H9 (cell line): ENCODE measurements around the gene CYP2A7. TPM values are rescaled to one million over a fixed set of nuclear protein-coding genes. Genes with fewer than 3 reads are reported as not detected.

ENCODE experiments used
- DNase-seq: peaks from one replicate; pipeline ENCODE4 v3.0.0-alpha.2; 2017
- H2AFZ ChIP-seq: one replicate; pipeline ENCODE4 v1.6.1; 2013; ENCODE audit warnings: mild to moderate bottlenecking, low read length, control low read depth, moderate library complexity
- H2AK5ac ChIP-seq: 2 replicates; pipeline ENCODE4 v1.6.1; 2013; ENCODE audit warnings: low read length, control low read depth, mixed read lengths; ENCODE audit not compliant: insufficient read length
- H2BK120ac ChIP-seq: one replicate; pipeline ENCODE4 v1.6.1; 2013; ENCODE audit warnings: low read depth, mild to moderate bottlenecking, low read length, control low read depth, inconsistent platforms; ENCODE audit not compliant: poor library complexity, severe bottlenecking
- H2BK12ac ChIP-seq: 2 replicates; pipeline ENCODE4 v1.6.1; 2013; ENCODE audit warnings: low read length, control low read depth, mixed read lengths, low read depth; ENCODE audit not compliant: insufficient read length
- H2BK15ac ChIP-seq: 2 replicates; pipeline ENCODE4 v1.6.1; 2013; ENCODE audit warnings: low read depth, low read length, control low read depth
- H2BK20ac ChIP-seq: one replicate; pipeline ENCODE4 v1.6.1; 2013; ENCODE audit warnings: low read depth, mild to moderate bottlenecking, low read length, control low read depth, inconsistent platforms; ENCODE audit not compliant: poor library complexity, severe bottlenecking
- H2BK5ac ChIP-seq: 2 replicates; pipeline ENCODE4 v1.6.1; 2013; ENCODE audit warnings: low read length, control low read depth, mixed read lengths; ENCODE audit not compliant: insufficient read length
- H3K14ac ChIP-seq: 2 replicates; pipeline ENCODE4 v1.6.1; 2013; ENCODE audit warnings: low read length, control low read depth; ENCODE audit not compliant: insufficient read depth
- H3K18ac ChIP-seq: 2 replicates; pipeline ENCODE4 v1.6.1; 2013; ENCODE audit warnings: low read depth, mild to moderate bottlenecking, mixed read lengths, low read length, control low read depth; ENCODE audit not compliant: insufficient read length
- H3K23ac ChIP-seq: 2 replicates; pipeline ENCODE4 v1.6.1; 2013; ENCODE audit warnings: low read length, control low read depth, mixed read lengths, low read depth; ENCODE audit not compliant: insufficient read length
- H3K23me2 ChIP-seq: 2 replicates; pipeline ENCODE4 v1.6.1; 2013; ENCODE audit warnings: low read depth, mild to moderate bottlenecking, mixed read lengths, low read length, control low read depth; ENCODE audit not compliant: insufficient read length, poor library complexity, severe bottlenecking
- H3K27ac ChIP-seq: 2 replicates; pipeline ENCODE4 v1.5.1; 2013; ENCODE audit warnings: low read length, control low read depth, mixed read lengths, low read depth; ENCODE audit not compliant: insufficient read length
- H3K27me3 ChIP-seq: 2 replicates; pipeline ENCODE4 v1.6.1; 2013; ENCODE audit warnings: low read length, control low read depth, inconsistent platforms; ENCODE audit not compliant: insufficient read depth
- H3K4ac ChIP-seq: 2 replicates; pipeline ENCODE4 v1.6.1; 2013; ENCODE audit warnings: low read depth, mild to moderate bottlenecking, control low read depth, inconsistent platforms, low read length, moderate library complexity
- H3K4me1 ChIP-seq: 2 replicates; pipeline ENCODE4 v1.6.1; 2013; ENCODE audit warnings: low read length, control low read depth, inconsistent platforms; ENCODE audit not compliant: insufficient read depth
- H3K4me2 ChIP-seq: 2 replicates; pipeline ENCODE4 v1.6.1; 2013; ENCODE audit warnings: low read length, control low read depth, mixed read lengths; ENCODE audit not compliant: insufficient read length, insufficient read depth
- H3K56ac ChIP-seq: 2 replicates; pipeline ENCODE4 v1.6.1; 2013; ENCODE audit warnings: low read depth, mild to moderate bottlenecking, mixed read lengths, low read length, control low read depth; ENCODE audit not compliant: insufficient read length
- H3K79me1 ChIP-seq: 2 replicates; pipeline ENCODE4 v1.6.1; 2013; ENCODE audit warnings: low read depth, mild to moderate bottlenecking, moderate library complexity, low read length, control low read depth, inconsistent platforms; ENCODE audit not compliant: insufficient read depth, poor library complexity, severe bottlenecking
- H3K79me2 ChIP-seq: 2 replicates; pipeline ENCODE4 v1.6.1; 2013; ENCODE audit warnings: low read length, control low read depth, inconsistent platforms; ENCODE audit not compliant: insufficient read depth
- H3K9ac ChIP-seq: 2 replicates; pipeline ENCODE4 v1.6.1; 2013; ENCODE audit warnings: low read length, control low read depth, mixed read lengths; ENCODE audit not compliant: insufficient read length; ENCODE audit errors: extremely low read depth
- H3K9me3 ChIP-seq: one replicate; pipeline ENCODE4 v1.6.1; 2013; ENCODE audit warnings: low read depth, low read length, inconsistent platforms; ENCODE audit not compliant: control insufficient read depth
- H3T11ph ChIP-seq: one replicate; pipeline ENCODE4 v1.6.1; 2013; ENCODE audit warnings: mild to moderate bottlenecking, low read length, control low read depth, inconsistent platforms
- H4K20me1 ChIP-seq: one replicate; pipeline ENCODE4 v1.6.1; 2013; ENCODE audit not compliant: control insufficient read depth, insufficient read length, insufficient read depth
- H4K5ac ChIP-seq: 2 replicates; pipeline ENCODE4 v1.6.1; 2013; ENCODE audit warnings: low read depth, mild to moderate bottlenecking, mixed read lengths, low read length, control low read depth; ENCODE audit not compliant: insufficient read length
- H4K8ac ChIP-seq: replicated peaks from 2 replicates; pipeline ENCODE4 v1.6.1; 2013; ENCODE audit warnings: low read length, control low read depth, mixed read lengths, low read depth; ENCODE audit not compliant: insufficient read length
- H4K91ac ChIP-seq: 2 replicates; pipeline ENCODE4 v1.6.1; 2013; ENCODE audit warnings: low read depth, mild to moderate bottlenecking, moderate library complexity, mixed read lengths, low read length, control low read depth; ENCODE audit not compliant: insufficient read length
- H3K27ac Mint-ChIP-seq, 3 experiments: 2 replicates in 2 of 3; 3 replicates in 1 of 3; pipeline ENCODE4 v1.8.0; 2020 to 2021; ENCODE audit warnings: mixed read lengths in 3 of 3, mild to moderate bottlenecking in 1 of 3, moderate library complexity in 1 of 3
- H3K27me3 Mint-ChIP-seq: 2 replicates; pipeline ENCODE4 v1.8.0; 2021; ENCODE audit warnings: low read depth, mild to moderate bottlenecking, moderate library complexity, mixed read lengths
- H3K36me3 Mint-ChIP-seq, 3 experiments: 2 replicates in 2 of 3; 3 replicates in 1 of 3; pipeline ENCODE4 v1.8.0; 2020 to 2021; ENCODE audit warnings: low read depth in 3 of 3, mixed read lengths in 3 of 3; ENCODE audit not compliant: insufficient read depth in 1 of 3
- H3K4me1 Mint-ChIP-seq, 2 experiments: 2 replicates each; pipeline ENCODE4 v1.8.0; 2020; ENCODE audit warnings: mixed read lengths in 2 of 2
- H3K4me3 Mint-ChIP-seq, 2 experiments: 2 replicates in 1 of 2; 3 replicates in 1 of 2; pipeline ENCODE4 v1.8.0; 2020 to 2021; ENCODE audit warnings: mild to moderate bottlenecking in 2 of 2, mixed read lengths in 2 of 2, moderate library complexity in 1 of 2
- H3K9me3 Mint-ChIP-seq, 2 experiments: 2 replicates in 1 of 2; 3 replicates in 1 of 2; pipeline ENCODE4 v1.8.0; 2020; ENCODE audit warnings: mild to moderate bottlenecking in 2 of 2, mixed read lengths in 2 of 2, moderate library complexity in 1 of 2
- CTCF ChIP-seq: fragments of 200-600 bp; sonication (generic); conservative IDR thresholded peaks from 3 replicates; pipeline ENCODE4 v1.8.0; 2021; ENCODE audit warnings: antibody characterized with exemption, mild to moderate bottlenecking
- WGBS: extraction: QIAGEN DNeasy Blood & Tissue Kit; methylation state at CpG from one replicate; pipeline ENCODE4 v1.1.7; 2013; ENCODE audit warnings: missing lambda C conversion rate, low lambda C conversion rate, mixed read lengths; ENCODE audit not compliant: insufficient read length; ENCODE audit errors: extremely low coverage; 5-methylcytosine and 5-hydroxymethylcytosine counted together
- total RNA-seq: library from RNA; stranded (reverse); gene quantifications from 2 replicates; pipeline ENCODE4 v1.2.1, GENCODE V29; 2021

The CYP2A7 gene
- total RNA-seq, 1 experiment from 2014 or later = not detected

GRCh38 chr19:40928850-40929249, 46.8 kb upstream of the CYP2A7 start:
- no peak overlapping the region for H3K27ac Mint-ChIP-seq
- H3K14ac ChIP-seq = no peak overlapping the region
- no peak overlapping the region for H2BK12ac ChIP-seq
- H3K56ac ChIP-seq = no peak overlapping the region
- no peak for TF ChIP-seq CTCF
- H2AFZ ChIP-seq = no peak overlapping the region
- H3K4ac ChIP-seq = no peak overlapping the region
- no peak overlapping the region for H3T11ph ChIP-seq
- no peak overlapping the region for H2BK120ac ChIP-seq
- no peak for DNase-seq
- H3K27ac ChIP-seq = no peak overlapping the region
- no peaks in the 10 kb centered on the region for H3K23me2 ChIP-seq
- no peak overlapping the region for H2BK20ac ChIP-seq
- no peak overlapping the region for H4K91ac ChIP-seq
- no peak overlapping the region for H3K18ac ChIP-seq
- no peak overlapping the region for H3K4me2 ChIP-seq
- H3K27me3 Mint-ChIP-seq = no peaks in the 10 kb centered on the region; the same call in none of the 2 replicates
- H4K5ac ChIP-seq = no peak overlapping the region
- H3K79me2 ChIP-seq = no peaks in the 10 kb centered on the region
- no peaks in the 10 kb centered on the region for H3K27me3 ChIP-seq
- H3K9ac ChIP-seq = no peak overlapping the region
- H3K79me1 ChIP-seq = no peaks in the 10 kb centered on the region
- no peaks in the 10 kb centered on the region for H4K20me1 ChIP-seq
- H2BK15ac ChIP-seq = no peak overlapping the region
- H3K4me3 Mint-ChIP-seq = no peak overlapping the region
- no peaks in the 10 kb centered on the region for H3K4me1 ChIP-seq
- H4K8ac ChIP-seq = no peak overlapping the region
- H3K4me1 Mint-ChIP-seq = peaks cover 5 to 13% of the 10 kb centered on the region in 2 experiments
- H3K9me3 Mint-ChIP-seq = no peaks in the 10 kb centered on the region; a peak in 1 of 5 replicates
- WGBS = no CpG with 5 or more reads among the region's 1 CpG
- H2BK5ac ChIP-seq = no peak overlapping the region
- no peaks in the 10 kb centered on the region for H3K9me3 ChIP-seq
- H3K23ac ChIP-seq = no peak overlapping the region
- no peaks in the 10 kb centered on the region for H3K36me3 Mint-ChIP-seq
- H2AK5ac ChIP-seq = no peak overlapping the region
